Umbilical cord (tissue), 2 donors: ENCODE measurements around the gene DENND1A. TPM values are rescaled to one million over a fixed set of nuclear protein-coding genes. Genes with fewer than 3 reads are reported as not detected.
"Not testable (repeated sequence)": the region's sequence is repeated elsewhere in the genome, so short reads cannot be mapped to it uniquely, and the experiment has no call there.

Experiments used
- DNase-seq: peaks from one replicate; pipeline ENCODE4 v3.0.0-alpha.2; 2015; ENCODE audit warnings: low spot score
- total RNA-seq: library from RNA; depleted of rRNA; stranded (reverse); fragments of >200 nt; gene quantifications from one replicate; pipeline ENCODE4 v1.2.3, GENCODE V29; 2014; ENCODE audit warnings: low replicate concordance; ENCODE audit not compliant: insufficient read depth

The DENND1A gene
- total RNA-seq, 1 donor from 2014 or later, result 35.4 TPM

GRCh38 chr9:123437201-123437600 lies 492.7 kb downstream of the DENND1A start:
- no peak for DNase-seq

DNA sequence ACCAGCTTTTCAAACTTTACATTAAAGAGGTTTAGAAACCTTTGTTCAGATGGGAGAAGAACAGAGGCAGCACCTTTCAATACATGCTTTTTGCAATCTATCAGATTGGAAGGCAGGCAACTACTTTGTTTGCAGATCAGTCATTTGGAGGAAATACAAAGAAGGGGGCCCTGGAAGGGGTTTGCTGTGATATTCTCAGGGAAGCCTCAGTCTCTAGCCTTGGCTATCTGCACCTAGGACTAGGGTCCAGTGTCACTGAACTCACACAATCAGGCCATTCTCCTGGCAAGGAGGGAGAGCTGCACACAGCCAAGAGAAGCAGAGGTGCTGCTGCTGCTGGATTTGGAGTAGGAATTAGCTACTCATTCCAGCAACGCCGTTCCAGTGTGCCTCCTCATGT lies 494.5 kb downstream of the DENND1A start:
- no peak for DNase-seq

DNA sequence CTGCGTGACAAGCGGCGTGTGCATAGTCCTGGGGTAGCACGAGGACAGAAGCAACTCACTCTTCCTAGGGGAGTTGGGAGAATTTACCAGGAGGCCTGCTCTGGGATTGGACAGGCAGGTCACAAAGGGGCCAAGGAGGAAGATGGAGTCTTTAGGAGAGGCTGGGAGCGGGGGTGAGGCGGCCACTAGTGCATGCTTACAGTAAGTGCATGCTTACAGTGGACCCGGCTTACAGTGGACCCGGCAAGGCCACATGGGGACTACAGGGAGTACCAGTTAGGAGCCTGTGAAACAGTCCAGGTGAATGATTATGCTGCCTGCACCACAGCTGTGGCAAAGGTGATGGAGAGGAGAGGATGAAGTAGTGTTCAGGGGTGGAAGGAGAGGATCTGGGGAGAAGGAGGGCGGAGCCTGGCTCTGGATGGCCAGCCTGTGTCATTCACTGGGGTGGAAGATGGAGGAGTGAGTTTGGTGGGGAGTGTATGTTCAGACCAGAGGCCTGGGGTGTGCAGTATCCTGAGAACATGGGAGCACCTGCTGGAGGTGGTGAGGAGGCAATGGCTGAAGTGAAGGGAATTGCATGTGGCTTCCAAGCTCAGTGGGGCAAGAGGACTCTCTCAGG lies 495.2 kb downstream of the DENND1A start:
- no peak for DNase-seq

GRCh38 chr9:123432331-123433236 lies 497.3 kb downstream of the DENND1A start:
- DNase-seq, result no peak

DNA sequence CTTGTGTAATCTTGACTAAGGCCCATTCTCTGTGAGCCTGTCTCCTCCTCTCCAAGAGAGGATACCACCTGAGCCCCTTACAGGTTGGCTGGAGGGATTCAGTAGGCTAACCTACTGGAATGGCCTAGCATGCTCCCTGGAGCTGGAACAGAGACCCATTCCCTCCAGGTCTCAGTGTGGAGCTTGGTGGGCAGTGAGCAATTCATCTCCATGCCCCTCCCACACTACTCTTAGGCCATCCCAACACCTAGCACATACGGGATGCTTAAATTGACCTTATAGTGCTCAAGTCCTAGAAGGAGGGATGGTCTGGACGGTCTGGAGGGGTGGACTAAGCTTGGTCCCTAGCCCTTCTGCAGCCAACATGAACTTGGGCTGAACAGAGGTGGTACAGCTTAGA lies 498.3 kb downstream of the DENND1A start:
- no peak for DNase-seq

DNA sequence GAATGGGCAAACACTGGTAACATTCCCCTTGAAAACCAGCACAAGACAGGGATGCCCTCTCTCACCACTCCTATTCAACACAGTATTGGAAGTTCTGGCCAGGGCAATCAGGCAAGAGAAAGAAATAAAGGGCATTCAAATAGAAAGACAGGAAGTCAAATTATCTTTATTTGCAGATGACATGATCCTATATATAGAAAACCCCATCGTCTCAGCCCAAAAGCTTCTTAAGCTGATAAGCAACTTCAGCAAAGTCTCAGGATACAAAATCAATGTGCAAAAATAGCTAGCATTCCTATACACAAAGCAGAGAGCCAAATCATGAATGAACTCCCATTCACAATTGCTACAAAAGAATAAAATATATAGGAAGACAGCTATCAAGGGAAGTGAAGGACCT lies 501.5 kb downstream of the DENND1A start:
- DNase-seq, result not testable (repeated sequence)

- no peak for DNase-seq
Measured at GRCh38 chr9:123426406-123426805, 503.5 kb downstream of the DENND1A start.

- no peak for DNase-seq
Measured at GRCh38 chr9:123425836-123426365, 504.0 kb downstream of the DENND1A start.

- no peak for DNase-seq
Measured at GRCh38 chr9:123425261-123425821, 504.6 kb downstream of the DENND1A start.

DNA sequence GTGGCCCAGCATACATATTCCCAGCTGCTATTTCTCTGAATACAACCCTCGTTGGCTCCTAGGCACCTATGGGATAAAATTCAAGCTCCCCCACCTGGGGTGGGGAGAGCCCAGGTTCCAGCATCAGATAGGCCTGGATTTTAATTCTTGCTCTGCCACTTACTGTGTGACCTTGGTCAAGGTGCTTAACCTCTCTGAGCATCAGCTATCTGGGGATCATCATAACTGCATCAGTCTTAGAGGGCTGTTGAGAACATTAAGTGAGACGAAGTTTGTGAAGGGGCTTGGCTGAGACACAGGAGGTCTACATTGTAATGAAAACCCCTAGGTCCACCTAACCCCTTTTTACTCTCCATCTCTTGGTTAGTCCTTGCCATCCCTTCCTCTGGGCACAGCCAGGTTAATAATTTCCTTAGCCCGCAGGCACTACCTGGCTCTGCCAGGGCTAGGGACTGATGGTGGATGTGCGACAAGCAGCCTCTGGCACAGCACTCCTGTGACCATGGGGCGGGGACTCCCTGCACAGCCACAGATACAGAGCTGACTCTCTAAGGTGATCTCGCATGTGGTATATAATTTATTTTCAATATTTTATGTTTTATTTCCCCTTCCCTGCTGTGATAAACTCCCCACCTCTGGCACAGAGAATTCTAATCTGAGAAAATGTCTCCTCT lies 505.2 kb downstream of the DENND1A start:
- no peak for DNase-seq

- no peak for DNase-seq
Measured at GRCh38 chr9:123424131-123424530, 505.8 kb downstream of the DENND1A start.

GRCh38 chr9:123423311-123423640 lies 506.6 kb downstream of the DENND1A start:
- no peak for DNase-seq

GRCh38 chr9:123422635-123423310 lies 507.2 kb downstream of the DENND1A start:
- no peak for DNase-seq

- no peak for DNase-seq
Measured at GRCh38 chr9:123421801-123422455, 508.0 kb downstream of the DENND1A start.

- no peak for DNase-seq
Measured at GRCh38 chr9:123421186-123421585, 508.7 kb downstream of the DENND1A start.

GRCh38 chr9:123420592-123421111 lies 509.3 kb downstream of the DENND1A start:
- no peak for DNase-seq

GRCh38 chr9:123419721-123420591 lies 510.0 kb downstream of the DENND1A start:
- no peak for DNase-seq

DNA sequence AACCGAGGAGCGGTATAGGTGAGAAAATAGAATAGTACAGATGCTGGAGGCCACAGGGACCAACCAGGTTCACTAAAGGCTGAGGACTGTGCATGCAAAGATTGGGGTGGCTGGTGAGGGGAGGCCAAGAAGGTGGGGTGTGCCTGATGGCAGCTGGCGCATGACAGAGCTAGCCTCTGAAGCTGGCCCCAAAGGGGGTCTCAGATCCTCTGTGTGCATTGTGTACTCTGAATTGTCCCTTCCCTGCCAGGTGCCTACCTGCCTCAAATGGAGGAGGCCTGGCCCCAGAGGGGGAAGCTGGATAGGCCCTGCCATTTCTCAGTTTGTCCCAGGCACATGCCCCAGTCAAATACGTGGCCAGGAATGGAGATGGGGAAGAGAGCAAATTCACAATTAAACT lies 510.8 kb downstream of the DENND1A start:
- DNase-seq, result no peak

DNA sequence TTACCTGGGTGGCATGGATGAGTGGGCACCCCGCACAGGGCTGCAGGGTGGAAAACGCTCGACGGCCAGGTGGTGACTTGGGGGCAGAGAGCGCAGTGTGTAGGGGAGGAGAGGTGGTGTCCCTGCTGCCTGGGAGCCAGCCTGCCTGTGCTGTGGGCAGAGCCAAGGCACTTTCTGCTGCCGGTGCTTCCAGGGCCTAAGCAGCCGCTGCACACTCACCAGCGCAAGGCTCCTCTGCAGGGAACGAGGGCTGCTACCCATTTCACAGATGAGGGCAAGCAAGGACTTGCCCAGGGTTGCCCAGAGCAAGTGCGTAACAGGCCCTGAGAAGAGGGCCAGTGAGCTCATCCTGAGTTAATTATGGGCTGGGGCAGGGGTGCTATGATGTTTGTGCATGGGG lies 511.4 kb downstream of the DENND1A start:
- DNase-seq, result no peak

- no peak for DNase-seq
Measured at GRCh38 chr9:123418052-123418430, 511.9 kb downstream of the DENND1A start.
